HFFc6 (cell line): ENCODE results near the gene SRRM2. TPM values are rescaled to one million over a fixed set of nuclear protein-coding genes. Genes with fewer than 3 reads are reported as not detected.

ENCODE experiments used
- DNase-seq: peaks from one replicate; pipeline ENCODE4 v3.0.0-alpha.2; 2018
- H3K27ac Mint-ChIP-seq: 2 replicates; pipeline ENCODE4 v1.8.0; 2020; ENCODE audit warnings: mild to moderate bottlenecking, mixed read lengths
- H3K27me3 Mint-ChIP-seq: 2 replicates; pipeline ENCODE4 v1.8.0; 2021; ENCODE audit warnings: mild to moderate bottlenecking, moderate library complexity, mixed read lengths; ENCODE audit not compliant: insufficient read depth
- H3K36me3 Mint-ChIP-seq: 2 replicates; pipeline ENCODE4 v1.8.0; 2021; ENCODE audit warnings: low read depth, mixed read lengths
- H3K4me1 Mint-ChIP-seq: 2 replicates; pipeline ENCODE4 v1.8.0; 2020; ENCODE audit warnings: low read depth, mixed read lengths
- H3K4me3 Mint-ChIP-seq: 2 replicates; pipeline ENCODE4 v1.8.0; 2020; ENCODE audit warnings: mild to moderate bottlenecking, moderate library complexity, mixed read lengths
- H3K9me3 Mint-ChIP-seq: 2 replicates; pipeline ENCODE4 v1.8.0; 2020; ENCODE audit warnings: mild to moderate bottlenecking, mixed read lengths
- total RNA-seq, 6 experiments: library from RNA; stranded (reverse); fragmentation: NEBNext Ultra II Directional; extraction: Animal tissue kit (Norgen Biotek cat#: 25700); gene quantifications; 2 replicates in 1 of 6; 3 replicates in 5 of 6; pipeline ENCODE4 v1.2.3, GENCODE V29; 2021
- TF ChIP-seq, protein P1 (sequence below): fragments of 200-600 bp; sonication (generic); IDR thresholded peaks from 2 replicates; pipeline ENCODE4 v1.5.0; 2021; ENCODE audit warnings: antibody characterized with exemption, mild to moderate bottlenecking

SRRM2 gene
- total RNA-seq, 6 experiments from 2014 or later = 223 to 317 (median 269) TPM

DNA sequence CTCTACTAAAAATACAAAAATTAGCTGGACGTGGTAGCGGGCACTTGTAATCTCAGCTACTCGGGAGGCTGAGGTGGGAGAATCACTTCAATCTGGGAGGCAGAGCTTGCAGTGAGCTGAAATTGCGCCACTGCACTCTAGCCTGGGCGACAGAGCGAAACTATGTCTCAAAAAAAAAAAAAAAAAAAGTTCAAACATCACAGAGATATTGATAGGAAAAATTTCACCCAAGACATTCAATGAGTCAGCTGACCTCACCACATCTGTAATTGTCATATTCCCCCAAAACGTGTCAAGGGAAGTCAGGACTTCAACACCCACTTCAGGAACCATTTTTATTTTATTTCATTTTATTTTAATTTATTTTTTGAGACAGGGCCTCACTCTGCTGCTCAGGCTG lies 24.4 kb upstream of the SRRM2 start:
- H3K9me3 Mint-ChIP-seq = no peaks in the 10 kb centered on the region
- H3K4me3 Mint-ChIP-seq = no peak overlapping the region
- H3K36me3 Mint-ChIP-seq = no peaks in the 10 kb centered on the region
- H3K27me3 Mint-ChIP-seq = peaks cover 22% of the 10 kb centered on the region
- no peak for DNase-seq
- TF ChIP-seq, protein P1, sequence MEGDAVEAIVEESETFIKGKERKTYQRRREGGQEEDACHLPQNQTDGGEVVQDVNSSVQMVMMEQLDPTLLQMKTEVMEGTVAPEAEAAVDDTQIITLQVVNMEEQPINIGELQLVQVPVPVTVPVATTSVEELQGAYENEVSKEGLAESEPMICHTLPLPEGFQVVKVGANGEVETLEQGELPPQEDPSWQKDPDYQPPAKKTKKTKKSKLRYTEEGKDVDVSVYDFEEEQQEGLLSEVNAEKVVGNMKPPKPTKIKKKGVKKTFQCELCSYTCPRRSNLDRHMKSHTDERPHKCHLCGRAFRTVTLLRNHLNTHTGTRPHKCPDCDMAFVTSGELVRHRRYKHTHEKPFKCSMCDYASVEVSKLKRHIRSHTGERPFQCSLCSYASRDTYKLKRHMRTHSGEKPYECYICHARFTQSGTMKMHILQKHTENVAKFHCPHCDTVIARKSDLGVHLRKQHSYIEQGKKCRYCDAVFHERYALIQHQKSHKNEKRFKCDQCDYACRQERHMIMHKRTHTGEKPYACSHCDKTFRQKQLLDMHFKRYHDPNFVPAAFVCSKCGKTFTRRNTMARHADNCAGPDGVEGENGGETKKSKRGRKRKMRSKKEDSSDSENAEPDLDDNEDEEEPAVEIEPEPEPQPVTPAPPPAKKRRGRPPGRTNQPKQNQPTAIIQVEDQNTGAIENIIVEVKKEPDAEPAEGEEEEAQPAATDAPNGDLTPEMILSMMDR = no peak
- H3K4me1 Mint-ChIP-seq = peaks cover 4% of the 10 kb centered on the region
- H3K27ac Mint-ChIP-seq = no peak overlapping the region

DNA sequence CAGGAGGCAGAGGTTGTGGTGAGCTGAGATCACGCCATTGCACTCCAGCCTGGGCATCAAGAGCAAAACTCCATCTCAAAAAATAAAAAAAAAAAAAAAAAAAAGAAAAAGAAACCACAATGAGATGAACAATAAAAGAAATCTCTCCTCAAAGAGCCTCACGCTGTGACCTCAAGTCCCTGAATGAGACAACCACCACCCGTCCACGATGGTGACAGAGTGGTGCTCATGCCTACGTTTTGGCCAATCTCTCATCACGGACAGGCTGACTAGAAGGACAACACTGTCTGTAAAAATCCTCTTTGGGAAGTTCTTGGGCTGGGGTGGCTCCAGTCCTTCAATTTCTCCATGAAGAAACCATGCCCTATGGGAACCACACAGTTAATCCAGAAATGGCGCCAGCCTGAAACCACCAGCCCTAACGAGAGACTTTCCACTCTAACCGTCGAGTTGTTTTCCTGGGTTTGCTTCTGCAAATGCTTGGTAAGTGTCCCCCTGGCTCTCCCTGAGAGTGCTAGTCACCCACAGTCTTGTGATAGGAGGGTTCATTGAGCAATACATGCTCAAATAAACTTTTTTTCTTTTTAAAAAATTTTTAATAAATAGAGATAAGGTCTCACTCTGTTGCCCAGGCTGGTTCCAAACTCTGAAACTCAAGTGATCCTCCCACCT lies 17.5 kb upstream of the SRRM2 start:
- H3K4me3 Mint-ChIP-seq = no peak overlapping the region
- H3K36me3 Mint-ChIP-seq = no peaks in the 10 kb centered on the region
- H3K4me1 Mint-ChIP-seq = no peaks in the 10 kb centered on the region
- no peaks in the 10 kb centered on the region for H3K9me3 Mint-ChIP-seq
- DNase-seq = no peak
- peaks cover 13% of the 10 kb centered on the region for H3K27me3 Mint-ChIP-seq
- TF ChIP-seq, protein P1 = no peak
- no peak overlapping the region for H3K27ac Mint-ChIP-seq

DNA sequence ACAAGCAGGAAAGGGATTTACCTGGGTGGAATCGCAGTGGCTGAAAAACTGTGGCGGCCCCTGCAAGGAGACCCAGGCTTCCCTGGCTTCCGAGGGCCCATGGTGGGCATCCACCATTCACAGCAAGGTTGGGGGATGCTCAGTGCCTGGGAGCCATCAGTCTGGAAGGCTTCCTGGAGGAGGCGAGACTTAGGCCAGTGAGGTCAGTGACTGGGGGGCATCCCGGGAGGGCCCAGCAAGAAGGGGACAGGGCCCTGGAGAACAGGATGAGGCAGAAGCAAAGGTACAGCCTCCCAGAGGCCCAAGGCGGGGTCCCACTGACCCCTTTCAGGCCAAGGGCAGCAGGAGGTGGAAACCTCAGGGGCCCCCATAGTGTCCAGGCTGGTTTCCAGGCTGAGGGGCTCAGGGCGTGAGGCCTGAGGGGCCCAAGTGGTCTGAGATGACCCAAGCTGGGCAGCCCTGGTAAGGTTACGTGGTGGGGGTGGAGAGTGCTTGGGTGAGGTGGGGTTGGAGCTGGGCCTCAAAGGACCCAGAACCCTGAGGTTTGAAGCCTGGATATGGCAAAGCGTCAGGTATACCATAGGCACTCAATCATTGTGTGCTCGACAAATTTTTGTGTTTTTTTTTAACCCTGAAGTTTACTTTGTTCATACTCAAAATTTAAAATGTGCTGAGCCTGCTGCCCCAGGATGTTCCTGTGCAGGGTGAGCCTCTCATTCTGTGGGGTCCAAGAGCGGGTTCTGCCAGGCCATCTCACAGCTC lies 15.8 kb upstream of the SRRM2 start:
- peaks cover 22% of the 10 kb centered on the region for H3K27me3 Mint-ChIP-seq
- no peak for DNase-seq

DNA sequence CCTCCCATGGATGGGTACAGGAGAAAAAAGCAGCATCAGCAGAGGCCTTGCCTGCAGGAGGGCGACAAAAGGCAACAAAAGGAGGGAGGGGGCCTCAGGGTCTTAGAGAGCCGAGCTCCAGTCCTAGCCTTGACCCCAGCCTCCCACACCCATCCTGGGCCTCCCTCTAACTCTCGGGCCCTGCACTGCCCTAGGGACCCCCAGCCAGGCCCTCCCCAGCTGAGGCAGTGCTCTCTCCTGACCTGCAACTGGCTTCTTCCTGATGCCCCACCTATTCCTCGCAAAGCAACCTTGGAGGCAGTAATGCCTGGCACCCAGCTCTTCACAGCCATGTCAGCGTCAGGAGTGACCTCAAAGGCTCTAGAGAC lies 15.2 kb upstream of the SRRM2 start:
- Mint-ChIP-seq H3K9me3 (no peaks in the 10 kb centered on the region), H3K27me3 (peaks cover 20% of the 10 kb centered on the region), H3K4me3 (no peak overlapping the region), H3K36me3 (no peaks in the 10 kb centered on the region), H3K27ac (no peak overlapping the region), H3K4me1 (no peaks in the 10 kb centered on the region)
- TF ChIP-seq, protein P1 = no peak
- DNase-seq = no peak

More for the DNA sequence above, 15.8 kb upstream of the SRRM2 start:
- Mint-ChIP-seq H3K36me3 (no peaks in the 10 kb centered on the region), H3K4me3 (no peak overlapping the region), H3K4me1 (no peaks in the 10 kb centered on the region), H3K27ac (no peak overlapping the region), H3K9me3 (no peaks in the 10 kb centered on the region)
- TF ChIP-seq, protein P1 = no peak

DNA sequence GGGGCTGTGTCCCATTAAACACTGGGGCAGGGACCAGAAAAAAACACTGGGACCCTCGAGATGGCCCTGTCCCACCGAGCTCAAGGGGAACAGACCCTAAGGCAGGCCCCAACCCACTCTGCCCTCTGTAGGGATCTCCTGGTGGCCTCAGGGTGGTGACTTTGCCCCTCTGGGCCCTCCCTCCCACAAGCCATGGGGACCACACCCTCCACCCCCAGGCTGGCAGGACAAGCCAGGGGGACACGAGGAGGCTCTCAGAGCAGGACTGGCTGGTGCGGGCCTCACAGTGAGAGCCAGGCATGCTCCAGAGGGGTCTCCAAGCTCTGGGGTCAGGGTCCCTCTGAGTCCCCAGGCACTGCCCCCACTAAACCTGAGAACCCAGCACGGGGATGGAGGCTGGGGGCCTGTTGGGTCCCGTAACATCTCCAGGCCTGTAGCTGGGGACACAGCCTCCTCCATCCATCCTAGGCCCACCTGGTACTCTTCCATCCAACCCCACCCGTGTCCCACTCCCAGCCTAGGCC lies 14.5 kb upstream of the SRRM2 start:
- Mint-ChIP-seq H3K9me3 (no peaks in the 10 kb centered on the region), H3K27ac (no peak overlapping the region), H3K36me3 (no peaks in the 10 kb centered on the region), H3K27me3 (peaks cover 16% of the 10 kb centered on the region), H3K4me3 (no peak overlapping the region), H3K4me1 (no peaks in the 10 kb centered on the region)
- no peak for DNase-seq
- TF ChIP-seq, protein P1 = no peak
